ENCODE measurements around the gene DGCR8. TPM values are rescaled to one million over a fixed set of nuclear protein-coding genes. Genes with fewer than 3 reads are reported as not detected.

The DGCR8 gene
- total and polyA plus RNA-seq, 2 donors from 2014 or later = 12.2 to 40.1 TPM

GRCh38 chr22:20101638-20102037 is 21.6 kb downstream of the DGCR8 start:
- no peak for FAIRE-seq
- peaks cover 0 to 2% (median 0%) of the 10 kb centered on the region in 3 donors for H3K9me3 ChIP-seq (ENCODE audit: control insufficient read depth in 2 of 3, insufficient read depth in 1 of 3, low read length in 3 of 3)
- no peak overlapping the region for H3K27ac ChIP-seq (ENCODE audit: low read depth in 2 of 2, low read length in 2 of 2)
- H3K36me3 ChIP-seq (ENCODE audit: control insufficient read depth in 2 of 3, insufficient read depth in 3 of 3, low read length in 3 of 3) = peaks cover 14 to 37% (median 36%) of the 10 kb centered on the region in 3 donors
- no peak overlapping the region for H3K9ac ChIP-seq (ENCODE audit: low read length in 3 of 3)
- intact Hi-C loops (cut with DNase I) = no loop called here
- peak in 1 of 5 donors; percentile 67 for DNase-seq
- peaks cover 0 to 7% (median 0%) of the 10 kb centered on the region in 3 donors for H3K4me1 ChIP-seq (ENCODE audit: control insufficient read depth in 2 of 3, insufficient read depth in 2 of 3, low read depth in 1 of 3, low read length in 3 of 3)
- H3K27me3 ChIP-seq (ENCODE audit: control insufficient read depth, insufficient read depth, low read length) = no peaks in the 10 kb centered on the region
- no peak overlapping the region for H3K4me3 ChIP-seq (ENCODE audit: low read length in 3 of 3)
- no peak for TF ChIP-seq CTCF (IDR thresholded peaks at IDR 0.05; ENCODE audit: borderline replicate concordance, extremely low read depth, insufficient read depth)

- Histone ChIP-seq H3K27me3 (ENCODE audit: control insufficient read depth, insufficient read depth, low read length) (no peaks in the 10 kb centered on the region), H3K9ac (ENCODE audit: low read length in 3 of 3) (no peak overlapping the region), H3K4me1 (ENCODE audit: control insufficient read depth in 2 of 3, insufficient read depth in 2 of 3, low read depth in 1 of 3, low read length in 3 of 3) (peaks cover 0 to 7% (median 0%) of the 10 kb centered on the region in 3 donors), H3K27ac (ENCODE audit: low read depth in 2 of 2, low read length in 2 of 2) (no peak overlapping the region), H3K9me3 (ENCODE audit: control insufficient read depth in 2 of 3, insufficient read depth in 1 of 3, low read length in 3 of 3) (no peaks in the 10 kb centered on the region), H3K36me3 (ENCODE audit: control insufficient read depth in 2 of 3, insufficient read depth in 3 of 3, low read length in 3 of 3) (peaks cover 14 to 44% (median 38%) of the 10 kb centered on the region in 3 donors), H3K4me3 (ENCODE audit: low read length in 3 of 3) (no peak overlapping the region)
- FAIRE-seq (no peak), DNase-seq (peak in 1 of 5 donors; percentile 28)
- intact Hi-C loops (cut with DNase I) = no loop called here
- no peak for TF ChIP-seq CTCF (IDR thresholded peaks at IDR 0.05; ENCODE audit: borderline replicate concordance, extremely low read depth, insufficient read depth)
These were observed 22.3 kb downstream of the DGCR8 start for GRCh38 chr22:20102203-20102780.

DNA sequence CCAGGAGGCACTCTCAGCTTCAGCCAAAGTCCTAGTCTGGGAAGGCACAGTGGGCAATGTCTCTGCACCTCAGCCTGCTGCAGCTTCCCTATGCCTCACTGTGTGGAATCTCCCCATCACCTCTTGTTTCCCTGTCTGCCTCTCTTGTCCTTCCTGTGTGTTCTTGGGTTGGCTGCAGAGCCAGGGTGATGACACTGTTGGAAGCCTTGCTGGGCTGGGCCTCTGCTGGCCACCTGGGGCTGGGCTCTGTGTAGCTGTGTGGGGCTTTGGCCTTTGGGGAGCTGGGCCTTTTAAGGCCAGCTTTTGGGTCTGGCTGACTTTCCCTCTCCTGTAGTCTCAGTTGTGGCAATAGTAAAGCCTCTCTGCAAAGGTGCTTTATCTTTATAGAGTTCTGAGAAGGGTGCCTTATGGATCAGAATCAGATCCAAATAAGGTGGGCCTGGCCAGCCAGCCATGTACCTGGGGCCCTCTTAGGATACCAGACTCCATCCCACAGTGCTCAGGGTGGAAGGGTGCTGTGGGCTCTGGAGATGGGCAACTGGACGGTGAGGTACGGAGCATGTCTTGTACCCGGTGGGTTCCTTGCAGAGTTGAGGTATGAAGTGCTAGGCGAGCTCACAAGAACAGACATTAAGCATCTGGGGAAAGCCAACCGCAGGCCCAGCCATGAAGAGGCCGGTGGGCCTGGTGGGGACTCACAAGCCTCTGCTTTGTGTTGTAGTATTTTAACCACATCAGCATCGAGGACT is 25.6 kb downstream of the DGCR8 start:
- no peaks in the 10 kb centered on the region for H3K9me3 ChIP-seq (ENCODE audit: control insufficient read depth in 2 of 3, insufficient read depth in 1 of 3, low read length in 3 of 3)
- intact Hi-C loops (cut with DNase I) = no loop called here
- no peak overlapping the region for H3K9ac ChIP-seq (ENCODE audit: low read length in 3 of 3)
- peak in 1 of 5 donors; percentile 31 for DNase-seq
- no peak overlapping the region for H3K4me3 ChIP-seq (ENCODE audit: low read length in 3 of 3)
- TF ChIP-seq CTCF (IDR thresholded peaks at IDR 0.05; ENCODE audit: borderline replicate concordance, extremely low read depth, insufficient read depth) = no peak
- H3K27ac ChIP-seq (ENCODE audit: low read depth in 2 of 2, low read length in 2 of 2) = no peak overlapping the region
- H3K36me3 ChIP-seq (ENCODE audit: control insufficient read depth in 2 of 3, insufficient read depth in 3 of 3, low read length in 3 of 3) = peaks cover 5 to 55% (median 47%) of the 10 kb centered on the region in 3 donors
- H3K4me1 ChIP-seq (ENCODE audit: control insufficient read depth in 2 of 3, insufficient read depth in 2 of 3, low read depth in 1 of 3, low read length in 3 of 3) = peaks cover 0 to 7% (median 0%) of the 10 kb centered on the region in 3 donors
- no peaks in the 10 kb centered on the region for H3K27me3 ChIP-seq (ENCODE audit: control insufficient read depth, insufficient read depth, low read length)
- no peak for FAIRE-seq

Measured in kidney (tissue), 14 donors.